NCI-H2227 (cell line): Measurements from ENCODE around the gene FBXL15.

Experiments
- DNase-seq: peaks from one replicate; lab custom pipeline; 2025; ENCODE audit not compliant: unreplicated experiment; lab: John Stamatoyannopoulos, UW

FBXL15 gene

DNA sequence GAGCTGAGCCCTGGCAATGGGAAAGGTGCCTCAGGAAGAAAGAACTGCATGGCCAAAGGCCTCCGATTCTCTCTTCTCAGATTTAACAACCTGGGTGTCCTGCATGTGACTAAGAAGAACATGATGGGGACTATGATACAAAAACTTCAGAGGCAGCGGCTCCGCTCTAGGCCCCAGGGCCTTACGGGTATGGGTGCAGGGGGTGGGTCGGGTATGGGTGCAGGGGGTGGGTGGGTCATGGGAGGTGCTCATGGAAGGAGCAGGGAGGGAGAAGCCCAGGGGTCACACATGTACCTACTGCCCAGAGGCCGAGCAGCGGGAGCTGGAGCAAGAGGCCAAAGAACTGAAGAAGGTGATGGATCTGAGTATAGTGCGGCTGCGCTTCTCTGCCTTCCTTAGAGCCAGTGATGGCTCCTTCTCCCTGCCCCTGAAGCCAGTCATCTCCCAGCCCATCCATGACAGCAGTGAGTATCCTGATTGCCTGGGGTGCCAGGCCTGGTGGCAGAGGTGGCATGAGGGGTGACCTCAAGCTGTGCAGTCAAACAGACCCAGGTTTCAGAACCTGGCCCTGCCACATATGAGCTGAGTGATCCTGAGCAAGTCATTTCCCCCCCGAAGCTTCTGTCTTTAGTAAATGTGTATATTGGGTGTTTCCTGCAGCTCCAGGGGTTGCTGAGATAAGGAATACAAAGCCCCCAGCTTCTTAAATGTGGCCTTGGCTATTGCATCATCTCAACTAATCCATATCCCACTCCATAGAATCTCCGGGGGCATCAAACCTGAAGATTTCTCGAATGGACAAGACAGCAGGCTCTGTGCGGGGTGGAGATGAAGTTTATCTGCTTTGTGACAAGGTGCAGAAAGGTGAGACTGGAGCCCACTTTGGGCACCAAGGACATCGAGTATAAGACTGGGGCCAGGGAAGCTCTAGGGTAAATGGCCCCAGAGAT, 23.1 kb upstream of the FBXL15 start:
- no peak for DNase-seq

- DNase-seq: no peak
Measured at GRCh38 chr10:102398172-102399020, 22.2 kb upstream of the FBXL15 start.

DNA sequence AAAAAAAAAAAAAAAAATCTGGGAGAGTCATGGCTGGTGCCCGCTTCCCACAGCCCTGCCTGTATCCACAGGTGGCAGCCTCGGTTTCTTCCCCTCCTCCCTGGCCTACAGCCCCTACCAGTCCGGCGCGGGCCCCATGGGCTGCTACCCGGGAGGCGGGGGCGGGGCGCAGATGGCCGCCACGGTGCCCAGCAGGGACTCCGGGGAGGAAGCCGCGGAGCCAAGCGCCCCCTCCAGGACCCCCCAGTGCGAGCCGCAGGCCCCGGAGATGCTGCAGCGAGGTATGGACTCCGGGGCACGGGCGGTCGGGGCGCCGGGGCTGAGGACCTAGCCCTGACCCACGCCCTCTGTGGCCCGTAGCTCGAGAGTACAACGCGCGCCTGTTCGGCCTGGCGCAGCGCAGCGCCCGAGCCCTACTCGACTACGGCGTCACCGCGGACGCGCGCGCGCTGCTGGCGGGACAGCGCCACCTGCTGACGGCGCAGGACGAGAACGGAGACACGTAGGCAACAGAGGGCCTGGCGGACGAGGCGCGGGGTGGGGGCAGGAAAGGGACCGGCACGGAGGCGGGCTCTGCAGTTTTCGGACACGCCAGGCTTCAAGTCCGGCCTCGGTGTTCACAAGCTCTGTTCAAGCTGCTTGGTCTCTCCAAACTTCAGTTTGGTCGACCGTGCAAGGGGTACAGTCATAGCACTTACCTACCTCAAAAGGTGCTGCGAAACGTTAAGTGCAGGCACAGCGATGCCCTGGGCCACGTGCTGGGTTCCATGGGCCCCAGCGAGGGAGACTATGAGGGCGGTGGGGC, 21.2 kb upstream of the FBXL15 start:
- peak; percentile 89 for DNase-seq

DNA sequence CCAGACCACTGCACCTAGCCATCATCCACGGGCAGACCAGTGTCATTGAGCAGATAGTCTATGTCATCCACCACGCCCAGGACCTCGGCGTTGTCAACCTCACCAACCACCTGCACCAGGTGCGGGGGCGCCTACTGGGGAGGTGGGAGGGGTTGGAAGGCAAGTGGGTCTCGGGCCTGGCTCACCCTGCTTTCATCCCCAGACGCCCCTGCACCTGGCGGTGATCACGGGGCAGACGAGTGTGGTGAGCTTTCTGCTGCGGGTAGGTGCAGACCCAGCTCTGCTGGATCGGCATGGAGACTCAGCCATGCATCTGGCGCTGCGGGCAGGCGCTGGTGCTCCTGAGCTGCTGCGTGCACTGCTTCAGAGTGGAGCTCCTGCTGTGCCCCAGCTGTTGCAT, 20.6 kb upstream of the FBXL15 start:
- DNase-seq: no peak

DNA sequence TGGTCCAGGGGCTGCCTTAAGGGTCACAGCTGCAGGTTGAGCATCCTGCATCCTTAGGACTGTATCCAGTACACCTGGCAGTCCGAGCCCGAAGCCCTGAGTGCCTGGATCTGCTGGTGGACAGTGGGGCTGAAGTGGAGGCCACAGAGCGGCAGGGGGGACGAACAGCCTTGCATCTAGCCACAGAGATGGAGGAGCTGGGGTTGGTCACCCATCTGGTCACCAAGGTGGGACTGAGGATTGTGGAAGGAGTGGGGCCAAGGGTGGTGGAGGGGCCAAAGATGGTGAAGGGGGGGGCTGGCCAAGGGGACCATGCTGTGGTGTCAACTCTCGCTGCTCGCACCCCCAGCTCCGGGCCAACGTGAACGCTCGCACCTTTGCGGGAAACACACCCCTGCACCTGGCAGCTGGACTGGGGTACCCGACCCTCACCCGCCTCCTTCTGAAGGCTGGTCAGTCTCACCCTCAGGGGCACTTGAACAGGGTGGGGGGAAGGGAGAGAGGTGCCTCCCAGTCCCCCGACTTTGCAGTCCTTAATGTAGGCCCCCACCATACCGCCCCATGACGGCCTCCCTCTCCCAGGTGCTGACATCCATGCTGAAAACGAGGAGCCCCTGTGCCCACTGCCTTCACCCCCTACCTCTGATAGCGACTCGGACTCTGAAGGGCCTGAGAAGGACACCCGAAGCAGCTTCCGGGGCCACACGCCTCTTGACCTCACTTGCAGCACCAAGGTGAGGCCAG, 19.9 kb upstream of the FBXL15 start:
- no peak for DNase-seq

DNA sequence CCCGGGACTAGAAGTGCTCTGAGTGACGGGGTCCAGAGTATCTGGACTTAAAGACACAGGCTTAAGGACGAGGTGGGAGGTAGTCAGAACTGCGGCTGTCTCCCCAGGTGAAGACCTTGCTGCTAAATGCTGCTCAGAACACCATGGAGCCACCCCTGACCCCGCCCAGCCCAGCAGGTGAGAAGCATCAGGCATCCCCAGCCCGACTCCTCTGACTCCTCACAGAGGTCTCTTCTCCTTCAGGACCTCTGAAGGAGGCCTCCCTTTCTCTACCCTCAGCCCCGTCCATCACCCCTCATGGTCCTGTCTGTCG, 19.3 kb upstream of the FBXL15 start:
- no peak for DNase-seq

GRCh38 chr10:102401735-102402511, 18.7 kb upstream of the FBXL15 start:
- DNase-seq: no peak

- no peak for DNase-seq
Measured at GRCh38 chr10:102402512-102402896, 18.1 kb upstream of the FBXL15 start.

GRCh38 chr10:102403115-102403514, 17.5 kb upstream of the FBXL15 start:
- no peak for DNase-seq

GRCh38 chr10:102404361-102405107, 16.1 kb upstream of the FBXL15 start:
- no peak for DNase-seq

- no peak for DNase-seq
Measured at GRCh38 chr10:102405108-102405571, 15.5 kb upstream of the FBXL15 start.

DNA sequence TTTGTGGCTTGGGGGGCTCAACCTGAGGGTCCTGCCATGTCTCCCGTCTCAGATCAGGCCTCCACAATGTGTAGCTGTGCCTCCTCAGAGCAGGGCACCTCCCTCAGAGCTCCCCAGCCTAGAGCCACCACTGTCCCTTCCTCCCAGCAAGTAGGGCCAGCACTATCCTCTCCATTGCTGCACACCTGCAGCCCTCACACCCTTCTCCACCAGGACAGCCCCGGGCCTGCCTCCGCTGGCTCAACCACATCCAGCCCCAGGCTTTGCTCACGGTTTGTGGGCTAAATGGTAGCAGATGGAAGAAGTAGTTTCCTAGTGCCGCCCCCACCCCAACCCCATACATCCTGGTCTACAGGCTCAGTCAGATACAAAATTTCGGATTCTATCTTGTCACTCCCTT, 15.0 kb upstream of the FBXL15 start:
- no peak for DNase-seq

GRCh38 chr10:102406815-102407214, 13.8 kb upstream of the FBXL15 start:
- DNase-seq: no peak

GRCh38 chr10:102407425-102408130, 13.1 kb upstream of the FBXL15 start:
- no peak for DNase-seq

DNA sequence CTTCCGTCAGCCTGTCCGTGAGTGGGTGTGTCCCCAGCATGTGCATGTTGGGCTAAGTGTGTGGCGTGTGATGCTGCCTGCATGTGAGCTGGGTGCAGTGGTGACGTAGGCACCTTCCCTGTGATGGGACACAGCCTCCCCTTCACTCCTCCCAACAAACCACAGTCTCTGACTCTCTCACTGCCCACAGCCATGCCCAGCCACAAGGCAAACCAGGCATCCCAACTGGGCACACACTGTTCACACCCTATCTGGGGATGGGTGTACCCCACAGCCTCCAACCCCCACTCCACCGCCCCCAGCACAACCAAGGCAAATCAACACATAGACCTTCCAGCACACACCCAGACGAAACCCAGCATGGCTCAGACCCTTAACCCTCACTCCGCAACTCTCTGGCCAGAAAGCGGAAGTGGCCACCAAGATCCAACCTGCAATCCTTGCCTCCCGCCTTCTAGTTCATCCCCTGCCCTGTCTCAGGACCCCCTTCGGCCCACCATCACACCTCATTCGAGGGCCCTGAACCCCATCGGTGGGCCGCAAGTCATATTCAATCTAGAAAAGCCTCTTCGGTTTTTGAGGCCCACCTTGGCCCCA, 12.4 kb upstream of the FBXL15 start:
- no peak for DNase-seq

- DNase-seq: peak; percentile 75
Measured at GRCh38 chr10:102408728-102409603, 11.7 kb upstream of the FBXL15 start.
